ENCODE data around the gene CSNK2A1. TPM values are rescaled to one million over a fixed set of nuclear protein-coding genes. Genes with fewer than 3 reads are reported as not detected.

CSNK2A1 gene
- total and polyA plus RNA-seq, 2 of the 8 experiments (the other 6 are each of a cell fraction or from before 2014, with no cell fraction given): 117 to 260 TPM

- Histone ChIP-seq H4K91ac (replicated peaks; ENCODE audit: insufficient read length, low read length) (no peak overlapping the region), H3K79me1 (ENCODE audit: low read depth, low read length) (no peaks in the 10 kb centered on the region), H4K8ac (ENCODE audit: extremely low read depth, insufficient read depth, low read length) (no peak overlapping the region), H2AFZ (ENCODE audit: low read length) (no peak overlapping the region), H4K5ac (ENCODE audit: insufficient read length, low read depth, low read length) (no peak overlapping the region), H3K79me2 (ENCODE audit: control insufficient read depth in 1 of 2, insufficient read depth in 2 of 2, low read length in 2 of 2) (no peaks in the 10 kb centered on the region), H2AK5ac (ENCODE audit: low read depth, low read length) (no peak overlapping the region), H3K4me2 (ENCODE audit: insufficient read depth in 1 of 2, low read depth in 2 of 2, low read length in 2 of 2) (no peak overlapping the region), H3K56ac (replicated peaks; ENCODE audit: insufficient read length, low read depth, low read length) (no peak overlapping the region), H3K27me3 (replicated peaks in 1 of 4; ENCODE audit: control insufficient read depth in 3 of 4, extremely low read depth in 1 of 4, insufficient read depth in 3 of 4, low read length in 3 of 4) (no peaks in the 10 kb centered on the region), H3K18ac (ENCODE audit: extremely low read depth, low read length) (no peak overlapping the region), H4K20me1 (replicated peaks in 1 of 2; ENCODE audit: control insufficient read depth in 1 of 2, insufficient read depth in 2 of 2, low read length in 2 of 2) (no peaks in the 10 kb centered on the region), H3K23ac (ENCODE audit: insufficient read length) (no peak overlapping the region), H3K27ac (ENCODE audit: low read depth, low read length) (no peak overlapping the region), H3K14ac (ENCODE audit: insufficient read length) (no peak overlapping the region), H3K9me3 (ENCODE audit: insufficient read depth in 2 of 2, low read depth in 1 of 2, low read length in 1 of 2) (peaks cover 15 to 24% of the 10 kb centered on the region in 2 experiments), H2BK20ac (ENCODE audit: low read length) (no peak overlapping the region), H3K36me3 (ENCODE audit: control insufficient read depth in 2 of 4, insufficient read depth in 4 of 4, low read length in 3 of 4) (peaks cover 0 to 8% (median 4%) of the 10 kb centered on the region in 4 experiments; a peak in 6 of 8 replicates), H3K4me1 (replicated peaks in 1 of 4; ENCODE audit: control insufficient read depth in 3 of 4, insufficient read depth in 4 of 4, low read length in 3 of 4) (no peaks in the 10 kb centered on the region), H2BK5ac (ENCODE audit: low read depth, low read length) (no peak overlapping the region), H2BK120ac (replicated peaks; ENCODE audit: low read depth, low read length) (no peak overlapping the region), H3K23me2 (ENCODE audit: low read depth, low read length) (no peaks in the 10 kb centered on the region), H2BK15ac (ENCODE audit: low read length) (no peak overlapping the region), H2BK12ac (ENCODE audit: low read depth, low read length) (no peak overlapping the region), H3K4ac (replicated peaks; ENCODE audit: insufficient read length, low read depth, low read length) (no peak overlapping the region), H3K4me3 (ENCODE audit: extremely low read depth in 1 of 4, insufficient read depth in 2 of 4, low read depth in 3 of 4, low read length in 4 of 4) (no peak overlapping the region), H3K9ac (replicated peaks in 1 of 4; ENCODE audit: extremely low read depth in 1 of 4, low read depth in 3 of 4, low read length in 3 of 4) (no peak overlapping the region)
- FAIRE-seq (no peak), DNase-seq (ENCODE audit: low read depth in 1 of 2, low spot score in 2 of 2) (no peak)
- CTCF ChIA-PET (ENCODE audit: partially characterized antibody): interaction anchor here (1.9 kb wide), 1 partner anchor 42 kb away, joined by 7 read pairs; no protein-coding TSS in a partner anchor
- WGBS, 2 experiments (ENCODE audit: extremely low coverage in 1 of 2, insufficient coverage in 1 of 2, insufficient read length in 1 of 2, insufficient replicate concordance in 2 of 2, low coverage in 1 of 2, low lambda C conversion rate in 2 of 2, missing lambda C conversion rate in 1 of 2): 100% methylated on average over 1 of the region's 1 CpG; no CpG with 5 or more reads in 1 of the 2 experiments
- POLR2A ChIA-PET (ENCODE audit: partially characterized antibody): interaction anchor here (1.1 to 4.4 kb wide), 3 partner anchors 11 to 110 kb away, joined by 3 to 26 read pairs (median 3); partner anchors contain the start of genes CSNK2A1 and TBC1D20
- TF ChIP-seq TAF7 (optimal IDR thresholded peaks at IDR 0.05; ENCODE audit: borderline replicate concordance, low read depth, low read length) (no peak), FOSL1 (IDR thresholded peaks at IDR 0.05; ENCODE audit: insufficient read depth, low read depth, low read length) (no peak), CHD1 (IDR thresholded peaks at IDR 0.05; ENCODE audit: low read depth, low read length) (no peak), POLR2AphosphoS5 (IDR thresholded peaks at IDR 0.05; ENCODE audit: low read depth, low read length) (peak; percentile 62; the same call in 1 of the 2 replicates), GTF2F1 (IDR thresholded peaks at IDR 0.05; ENCODE audit: borderline replicate concordance, low read depth, low read length) (0 out of 2 replicates have a peak, but pooled peaks have one; percentile 23)
Observed at GRCh38 chr20:472889-473292, 70.7 kb downstream of the CSNK2A1 start.

Measured in H1 (cell line).